PC-3 (cell line): ENCODE data around the gene CBX1. TPM values are rescaled to one million over a fixed set of nuclear protein-coding genes. Genes with fewer than 3 reads are reported as not detected.

ENCODE experiments used
- ATAC-seq: fragments of 200-7000 bp; cut with Tn5 transposase; 2 replicates; pipeline ENCODE4 v1.9.1; 2020; ENCODE audit warnings: mild to moderate bottlenecking, moderate library complexity
- BruUV-seq: library from RNA; stranded (reverse); fragments of 400-500 nt; replicated peaks from 2 replicates; lab custom pipeline; 2021; lab: Mats Ljungman, UMichigan
- CTCF ChIA-PET: fragments of 300-600 bp; sonication (Branson Sonifier 250); formaldehyde crosslinking; loops from one replicate; lab custom pipeline; 2022; ENCODE audit warnings: antibody characterized with exemption; lab: Charles Lee
- POLR2A ChIA-PET: fragments of 300-600 bp; sonication (Branson Sonifier 250); formaldehyde crosslinking; loops from one replicate; lab custom pipeline; 2022; ENCODE audit warnings: antibody characterized with exemption; ENCODE audit not compliant: unreplicated experiment; lab: Charles Lee
- DNase-seq: peaks from one replicate; pipeline ENCODE4 v3.0.0-alpha.2; 2015
- H2AFZ ChIP-seq: fragments of 300-600 bp; sonication (generic); 2 replicates; pipeline ENCODE4 v1.6.0; 2016; ENCODE audit warnings: antibody characterized with exemption, low read length
- H3F3A ChIP-seq: fragments of 300-600 bp; sonication (generic); one replicate; pipeline ENCODE4 v1.6.0; 2017; ENCODE audit warnings: antibody characterized with exemption, low read length, control low read depth, mild to moderate bottlenecking; ENCODE audit not compliant: unreplicated experiment
- H3K27ac ChIP-seq: fragments of 300-600 bp; sonication (generic); 2 replicates; pipeline ENCODE4 v1.5.1; 2016; ENCODE audit warnings: mild to moderate bottlenecking, low read length
- H3K27me3 ChIP-seq: fragments of 300-600 bp; sonication (generic); 2 replicates; pipeline ENCODE4 v1.6.1; 2016; ENCODE audit warnings: low read length, mixed read lengths
- H3K36me3 ChIP-seq: fragments of 300-600 bp; sonication (generic); 2 replicates; pipeline ENCODE4 v1.6.1; 2016; ENCODE audit warnings: low read depth, mixed run types, low read length, mixed read lengths
- H3K4me1 ChIP-seq: fragments of 300-600 bp; sonication (generic); 2 replicates; pipeline ENCODE4 v1.5.1; 2016; ENCODE audit warnings: low read length; ENCODE audit not compliant: insufficient read depth
- H3K4me2 ChIP-seq: fragments of 300-600 bp; sonication (generic); 2 replicates; pipeline ENCODE4 v1.6.0; 2016; ENCODE audit warnings: low read length
- H3K4me3 ChIP-seq: fragments of 300-600 bp; sonication (generic); 2 replicates; pipeline ENCODE4 v1.5.1; 2016; ENCODE audit warnings: mild to moderate bottlenecking, low read length, mixed read lengths
- H3K79me2 ChIP-seq: fragments of 300-600 bp; sonication (generic); 2 replicates; pipeline ENCODE4 v1.6.1; 2017; ENCODE audit warnings: low read length, mixed read lengths
- H3K9ac ChIP-seq: fragments of 300-600 bp; sonication (generic); 2 replicates; pipeline ENCODE4 v1.6.0; 2016; ENCODE audit warnings: mild to moderate bottlenecking, low read length
- H3K9me2 ChIP-seq: fragments of 300-600 bp; sonication (generic); replicated peaks from 2 replicates; pipeline ENCODE4 v1.6.1; 2016; ENCODE audit warnings: mixed run types, low read length, mixed read lengths
- H3K9me3 ChIP-seq: fragments of 300-600 bp; sonication (generic); 2 replicates; pipeline ENCODE4 v1.6.1; 2016; ENCODE audit warnings: low read length, mixed read lengths
- H4K20me1 ChIP-seq: fragments of 300-600 bp; sonication (generic); 2 replicates; pipeline ENCODE4 v1.6.1; 2016; ENCODE audit warnings: low read length, mixed read lengths
- CTCF ChIP-seq: fragments of 300-600 bp; sonication (generic); conservative IDR thresholded peaks from 2 replicates; pipeline ENCODE4 v1.5.1; 2017; ENCODE audit warnings: antibody characterized with exemption, low read depth, mild to moderate bottlenecking, low read length
- EZH2 ChIP-seq: fragments of 300-600 bp; sonication (generic); IDR thresholded peaks from one replicate; pipeline ENCODE4 v1.6.1; 2017; ENCODE audit warnings: antibody characterized with exemption, mild to moderate bottlenecking, low read length; ENCODE audit not compliant: unreplicated experiment
- EZH2phosphoT487 ChIP-seq: fragments of 300-600 bp; sonication (generic); IDR thresholded peaks from 2 replicates; pipeline ENCODE4 v1.6.1; 2018; ENCODE audit warnings: mild to moderate bottlenecking, antibody characterized with exemption, low read length, borderline replicate concordance
- intact Hi-C: fragments of 100-400 bp; cut with micrococcal nuclease; formaldehyde crosslinking; loops from 2 replicates; pipeline ENCODE4 v1.9.0; 2023
- total RNA-seq: library from RNA; depleted of rRNA; stranded (reverse); fragments of >200 nt; gene quantifications from 2 replicates; pipeline ENCODE4 v1.2.3, GENCODE V29; 2014

Gene CBX1
- total RNA-seq, 1 experiment from 2014 or later: 119 TPM

- no peak for DNase-seq
- Histone ChIP-seq H3K27me3 (peaks cover 65% of the 10 kb centered on the region), H4K20me1 (no peaks in the 10 kb centered on the region), H3K79me2 (no peaks in the 10 kb centered on the region), H3K9ac (no peak overlapping the region), H2AFZ (no peak overlapping the region), H3K9me2 (no peaks in the 10 kb centered on the region), H3K4me2 (no peak overlapping the region), H3K36me3 (no peaks in the 10 kb centered on the region), H3K9me3 (no peaks in the 10 kb centered on the region), H3K27ac (no peak overlapping the region), H3K4me1 (no peaks in the 10 kb centered on the region), H3F3A (no peaks in the 10 kb centered on the region), H3K4me3 (no peak overlapping the region)
- POLR2A ChIA-PET: no interaction called here
- CTCF ChIA-PET: no interaction called here
- intact Hi-C loops: no loop called here
- no peak for ATAC-seq
- no peak for TF ChIP-seq CTCF
- no peak for TF ChIP-seq EZH2phosphoT487
- TF ChIP-seq EZH2: no peak
- BruUV-seq: no TSS peak
Measured at GRCh38 chr17:48149787-48150463, 48.6 kb upstream of the CBX1 start.

GRCh38 chr17:48148854-48149786, 47.8 kb upstream of the CBX1 start:
- Histone ChIP-seq H3K9me3 (no peaks in the 10 kb centered on the region), H3F3A (no peaks in the 10 kb centered on the region), H3K9ac (no peak overlapping the region), H3K9me2 (no peaks in the 10 kb centered on the region), H3K4me3 (no peak overlapping the region), H4K20me1 (no peaks in the 10 kb centered on the region), H3K4me1 (no peaks in the 10 kb centered on the region), H3K27ac (no peak overlapping the region), H3K79me2 (no peaks in the 10 kb centered on the region), H3K4me2 (no peak overlapping the region), H2AFZ (no peak overlapping the region), H3K27me3 (peaks cover 71% of the 10 kb centered on the region), H3K36me3 (no peaks in the 10 kb centered on the region)
- intact Hi-C loops: no loop called here
- TF ChIP-seq EZH2phosphoT487: no peak
- TF ChIP-seq EZH2: no peak
- no peak for TF ChIP-seq CTCF
- DNase-seq (no peak), ATAC-seq (no peak)
- BruUV-seq: no TSS peak
- ChIA-PET CTCF (interaction anchor here (0.5 kb wide), 1 partner anchor 451 kb away, joined by 8 read pairs; no protein-coding TSS in a partner anchor), POLR2A (no interaction called here)
